CD8-positive, alpha-beta memory T cell (primary cell): ENCODE results near the gene ANKRD40CL. TPM values are rescaled to one million over a fixed set of nuclear protein-coding genes. Genes with fewer than 3 reads are reported as not detected.
"Not testable (repeated sequence)": the region's sequence is repeated elsewhere in the genome, so short reads cannot be mapped to it uniquely, and the experiment has no call there.

Experiments
- CTCF ChIA-PET: fragments of 350-600 bp; sonication (Branson Sonifier 250); formaldehyde crosslinking; loops from one replicate; lab custom pipeline; 2021; ENCODE audit warnings: antibody characterized with exemption; lab: Charles Lee
- POLR2A ChIA-PET: fragments of 350-600 bp; sonication (Branson Sonifier 250); formaldehyde crosslinking; loops from one replicate; lab custom pipeline; 2021; ENCODE audit warnings: antibody characterized with exemption; lab: Charles Lee
- DNase-seq, 5 donors: peaks; one replicate each; pipeline versions ENCODE4 v3.0.0 to v3.0.0-alpha.2; 2020 to 2022; ENCODE audit warnings: mixed read lengths in 1 of 5
- H3K27ac ChIP-seq: one replicate; pipeline ENCODE4 v1.7.0; 2013; ENCODE audit warnings: low read depth, mild to moderate bottlenecking, low read length, moderate library complexity
- H3K27me3 ChIP-seq: 2 replicates; pipeline ENCODE4 v1.7.0; 2013; ENCODE audit warnings: low read length, mild to moderate bottlenecking; ENCODE audit not compliant: insufficient read depth, poor library complexity, severe bottlenecking
- H3K36me3 ChIP-seq: 2 replicates; pipeline ENCODE4 v1.7.0; 2013; ENCODE audit warnings: mild to moderate bottlenecking, low read length, moderate library complexity; ENCODE audit not compliant: insufficient read depth
- H3K4me1 ChIP-seq: 2 replicates; pipeline ENCODE4 v1.7.0; 2013; ENCODE audit warnings: mild to moderate bottlenecking, low read length, moderate library complexity; ENCODE audit not compliant: insufficient read depth
- H3K4me3 ChIP-seq: 2 replicates; pipeline ENCODE4 v1.7.0; 2013; ENCODE audit warnings: mild to moderate bottlenecking, low read length
- H3K9me3 ChIP-seq: 2 replicates; pipeline ENCODE4 v1.7.0; 2013; ENCODE audit warnings: mild to moderate bottlenecking, low read length
- H3K27ac Mint-ChIP-seq, 8 donors: one replicate each; pipeline ENCODE4 v1.8.0; 2020 to 2021; ENCODE audit warnings: mixed read lengths in 8 of 8, mild to moderate bottlenecking in 6 of 8, inconsistent platforms in 3 of 8, moderate library complexity in 3 of 8
- H3K27me3 Mint-ChIP-seq, 2 donors: one replicate each; pipeline ENCODE4 v1.8.0; 2020 to 2021; ENCODE audit warnings: mixed read lengths in 2 of 2, mild to moderate bottlenecking in 1 of 2, moderate library complexity in 1 of 2
- H3K36me3 Mint-ChIP-seq, 3 donors: one replicate each; pipeline ENCODE4 v1.8.0; 2020 to 2021; ENCODE audit warnings: mixed read lengths in 3 of 3, inconsistent platforms in 1 of 3, mild to moderate bottlenecking in 1 of 3
- H3K4me1 Mint-ChIP-seq, 3 donors: one replicate each; pipeline ENCODE4 v1.8.0; 2020 to 2021; ENCODE audit warnings: mixed read lengths in 3 of 3, inconsistent platforms in 1 of 3, mild to moderate bottlenecking in 1 of 3
- H3K4me3 Mint-ChIP-seq, 7 donors: one replicate each; pipeline ENCODE4 v1.8.0; 2020 to 2021; ENCODE audit warnings: mixed read lengths in 7 of 7, mild to moderate bottlenecking in 6 of 7, moderate library complexity in 4 of 7, inconsistent platforms in 2 of 7
- H3K9me3 Mint-ChIP-seq, 5 donors: one replicate each; pipeline ENCODE4 v1.8.0; 2020 to 2022; ENCODE audit warnings: mixed read lengths in 5 of 5, mild to moderate bottlenecking in 3 of 5, moderate library complexity in 2 of 5, inconsistent platforms in 1 of 5
- polyA plus RNA-seq: library from polyadenylated mRNA; unstranded; fragments of 300-500 nt; fragmentation: Illumina TruSeq; gene quantifications from one replicate; pipeline ENCODE4 v1.2.3, GENCODE V29; 2021
- total RNA-seq, 2 experiments: library from RNA; stranded (reverse); gene quantifications; one replicate each; pipeline ENCODE4 v1.2.3, GENCODE V29; 2021

ANKRD40CL gene
- total and polyA plus RNA-seq, 3 experiments from 2014 or later = not detected

GRCh38 chr17:50731575-50732460 is 35.5 kb downstream of the ANKRD40CL start:
- Mint-ChIP-seq H3K27ac (peak overlapping the region; percentile 8 to 93 (median 64)), H3K27me3 (no peaks in the 10 kb centered on the region), H3K9me3 (no peaks in the 10 kb centered on the region), H3K36me3 (peaks cover 0 to 20% (median 1%) of the 10 kb centered on the region in 3 donors), H3K4me3 (peak overlapping the region in 6 of 7 donors; percentile 14 to 84 (median 46)), H3K4me1 (peaks cover 62 to 87% (median 86%) of the 10 kb centered on the region in 3 donors)
- peaks cover under 1% of the 10 kb centered on the region for H3K36me3 ChIP-seq
- H3K4me3 ChIP-seq = peak overlapping the region; percentile 14
- ChIA-PET CTCF (interaction anchor here (0.6 to 1.3 kb wide), 4 partner anchors 21 to 531 kb away, joined by 3 to 4 read pairs (median 3); partner anchors contain the start of gene COL1A1), POLR2A (no interaction called here)
- DNase-seq = no peak
- H3K4me1 ChIP-seq = peaks cover 62% of the 10 kb centered on the region
- no peaks in the 10 kb centered on the region for H3K9me3 ChIP-seq
- H3K27me3 ChIP-seq = no peaks in the 10 kb centered on the region
- H3K27ac ChIP-seq = no peak overlapping the region

- Histone ChIP-seq H3K27ac (no peak overlapping the region), H3K36me3 (no peaks in the 10 kb centered on the region), H3K4me1 (peaks cover 69% of the 10 kb centered on the region), H3K4me3 (no peak overlapping the region), H3K27me3 (no peaks in the 10 kb centered on the region), H3K9me3 (no peaks in the 10 kb centered on the region)
- ChIA-PET POLR2A (no interaction called here), CTCF (interaction anchor here (1.3 kb wide), 1 partner anchor 12 kb away, joined by 3 read pairs; no protein-coding TSS in a partner anchor)
- Mint-ChIP-seq H3K4me1 (peaks cover 53 to 84% (median 77%) of the 10 kb centered on the region in 3 donors), H3K36me3 (peaks cover 0 to 17% (median 1%) of the 10 kb centered on the region in 3 donors), H3K27ac (peak overlapping the region in 5 of 8 donors; percentile 10 to 60 (median 22)), H3K9me3 (no peaks in the 10 kb centered on the region), H3K27me3 (no peaks in the 10 kb centered on the region), H3K4me3 (peak overlapping the region in 2 of 7 donors; percentile 24 to 76)
- DNase-seq = no peak
Observed at GRCh38 chr17:50728881-50729765, 38.2 kb downstream of the ANKRD40CL start.

GRCh38 chr17:50728112-50728429 is 39.2 kb downstream of the ANKRD40CL start:
- no peaks in the 10 kb centered on the region for H3K27me3 ChIP-seq
- no peaks in the 10 kb centered on the region for H3K9me3 ChIP-seq
- Mint-ChIP-seq H3K4me1 (peaks cover 56 to 91% (median 82%) of the 10 kb centered on the region in 3 donors), H3K4me3 (peak overlapping the region in 1 of 7 donors; percentile 86), H3K27ac (no peak overlapping the region), H3K9me3 (no peaks in the 10 kb centered on the region), H3K27me3 (no peaks in the 10 kb centered on the region), H3K36me3 (peaks cover 0 to 18% (median 1%) of the 10 kb centered on the region in 3 donors)
- POLR2A ChIA-PET = interaction anchor here (0.6 to 0.8 kb wide), 2 partner anchors 10 to 12 kb away, joined by 3 read pairs; no protein-coding TSS in a partner anchor
- no peak overlapping the region for H3K27ac ChIP-seq
- no peak for DNase-seq
- CTCF ChIA-PET = interaction anchor here (1.3 kb wide), 1 partner anchor 11 kb away, joined by 3 read pairs; no protein-coding TSS in a partner anchor
- no peak overlapping the region for H3K4me3 ChIP-seq
- peaks cover 79% of the 10 kb centered on the region for H3K4me1 ChIP-seq
- H3K36me3 ChIP-seq = no peaks in the 10 kb centered on the region

GRCh38 chr17:50725769-50726655 is 41.3 kb downstream of the ANKRD40CL start:
- Histone ChIP-seq H3K4me3 (no peak overlapping the region), H3K9me3 (no peaks in the 10 kb centered on the region), H3K27me3 (no peaks in the 10 kb centered on the region), H3K4me1 (peaks cover 78% of the 10 kb centered on the region), H3K27ac (no peak overlapping the region), H3K36me3 (no peaks in the 10 kb centered on the region)
- H3K4me1 Mint-ChIP-seq = peaks cover 53 to 90% (median 81%) of the 10 kb centered on the region in 3 donors
- H3K27ac Mint-ChIP-seq = no peak overlapping the region
- no peaks in the 10 kb centered on the region for H3K27me3 Mint-ChIP-seq
- DNase-seq = no peak
- POLR2A ChIA-PET = interaction anchor here (0.6 to 0.7 kb wide), 2 partner anchors 18 kb away, joined by 3 to 4 read pairs; no protein-coding TSS in a partner anchor
- H3K36me3 Mint-ChIP-seq = peaks cover 0 to 24% (median 1%) of the 10 kb centered on the region in 3 donors
- peak overlapping the region; percentile 8 to 55 (median 36) for H3K4me3 Mint-ChIP-seq
- CTCF ChIA-PET = interaction anchor here (0.6 to 1.3 kb wide), 2 partner anchors 21 to 57 kb away, joined by 3 to 4 read pairs; no protein-coding TSS in a partner anchor
- no peaks in the 10 kb centered on the region for H3K9me3 Mint-ChIP-seq

GRCh38 chr17:50724622-50725021 is 42.7 kb downstream of the ANKRD40CL start:
- CTCF ChIA-PET, H3K9me3 ChIP-seq, H3K27me3 Mint-ChIP-seq, H3K9me3 Mint-ChIP-seq, H3K36me3 ChIP-seq, H3K4me3 ChIP-seq, H3K27me3 ChIP-seq, DNase-seq, H3K27ac ChIP-seq, POLR2A ChIA-PET: not testable (repeated sequence)
- Mint-ChIP-seq H3K36me3 (peaks cover 0 to 29% (median 1%) of the 10 kb centered on the region in 3 donors), H3K4me3 (peak overlapping the region in 2 of 7 donors; percentile 59 to 74), H3K27ac (peak overlapping the region in 1 of 8 donors; percentile 58), H3K4me1 (peaks cover 50 to 87% (median 85%) of the 10 kb centered on the region in 3 donors)
- peaks cover 73% of the 10 kb centered on the region for H3K4me1 ChIP-seq

GRCh38 chr17:50722746-50723145 is 44.6 kb downstream of the ANKRD40CL start:
- Histone ChIP-seq H3K36me3 (no peaks in the 10 kb centered on the region), H3K4me3 (peak overlapping the region; percentile 24), H3K9me3 (no peaks in the 10 kb centered on the region), H3K27ac (no peak overlapping the region), H3K27me3 (no peaks in the 10 kb centered on the region), H3K4me1 (peaks cover 66% of the 10 kb centered on the region)
- Mint-ChIP-seq H3K27me3 (peaks cover 0 to 1% of the 10 kb centered on the region in 2 donors), H3K9me3 (no peaks in the 10 kb centered on the region), H3K4me3 (peak overlapping the region; percentile 46 to 99 (median 59)), H3K27ac (peak overlapping the region in 6 of 8 donors; percentile 23 to 86 (median 64)), H3K36me3 (peaks cover 0 to 32% (median 0%) of the 10 kb centered on the region in 3 donors), H3K4me1 (peaks cover 41 to 72% (median 70%) of the 10 kb centered on the region in 3 donors)
- ChIA-PET POLR2A (no interaction called here), CTCF (no interaction called here)
- DNase-seq = no peak
